AG08395 (cell line): ENCODE data around the gene ST3GAL5.

Source experiments
- DNase-seq: peaks from one replicate; pipeline ENCODE4 v3.0.0; 2012; ENCODE audit warnings: mixed read lengths, low spot score

ST3GAL5 gene

GRCh38 chr2:85866165-85866659 lies 22.6 kb downstream of the ST3GAL5 start:
- no peak for DNase-seq

GRCh38 chr2:85865539-85866164 lies 23.1 kb downstream of the ST3GAL5 start:
- peak; percentile 17 for DNase-seq

- no peak for DNase-seq
Observed at GRCh38 chr2:85864654-85865053, 24.1 kb downstream of the ST3GAL5 start.

GRCh38 chr2:85862426-85862825 lies 26.4 kb downstream of the ST3GAL5 start:
- no peak for DNase-seq

- no peak for DNase-seq
Observed at GRCh38 chr2:85861650-85862049, 27.1 kb downstream of the ST3GAL5 start.

GRCh38 chr2:85861180-85861579 lies 27.6 kb downstream of the ST3GAL5 start:
- no peak for DNase-seq

- DNase-seq = no peak
Observed at GRCh38 chr2:85858841-85859240, 29.9 kb downstream of the ST3GAL5 start.

GRCh38 chr2:85854897-85855296 lies 33.9 kb downstream of the ST3GAL5 start:
- DNase-seq = no peak

GRCh38 chr2:85854166-85854509 lies 34.7 kb downstream of the ST3GAL5 start:
- no peak for DNase-seq

GRCh38 chr2:85853499-85854165 lies 35.2 kb downstream of the ST3GAL5 start:
- no peak for DNase-seq

- DNase-seq = peak; percentile 40
Observed at GRCh38 chr2:85852937-85853498, 35.8 kb downstream of the ST3GAL5 start.

- no peak for DNase-seq
Observed at GRCh38 chr2:85852152-85852840, 36.5 kb downstream of the ST3GAL5 start.

- peak; percentile 61 for DNase-seq
Observed at GRCh38 chr2:85851253-85852151, 37.3 kb downstream of the ST3GAL5 start.

GRCh38 chr2:85850451-85850850 lies 38.3 kb downstream of the ST3GAL5 start:
- DNase-seq = no peak

- DNase-seq = no peak
Observed at GRCh38 chr2:85847051-85847588, 41.7 kb downstream of the ST3GAL5 start.

GRCh38 chr2:85846411-85846810 lies 42.4 kb downstream of the ST3GAL5 start:
- DNase-seq = peak; percentile 59

- DNase-seq = no peak
Observed at GRCh38 chr2:85844486-85844885, 44.3 kb downstream of the ST3GAL5 start.

GRCh38 chr2:85843543-85843942 lies 45.2 kb downstream of the ST3GAL5 start:
- DNase-seq = no peak

GRCh38 chr2:85840091-85840490 lies 48.7 kb downstream of the ST3GAL5 start:
- DNase-seq = no peak

- no peak for DNase-seq
Observed at GRCh38 chr2:85839461-85839860, 49.3 kb downstream of the ST3GAL5 start.

- no peak for DNase-seq
Observed at GRCh38 chr2:85838641-85839040, 50.1 kb downstream of the ST3GAL5 start.

GRCh38 chr2:85838181-85838580 lies 50.6 kb downstream of the ST3GAL5 start:
- no peak for DNase-seq
